ENCODE measurements around the gene NEMP2.
A peak's percentile ranks its signal among the peaks of the same experiment; 100 is the strongest.

NEMP2 gene

DNA sequence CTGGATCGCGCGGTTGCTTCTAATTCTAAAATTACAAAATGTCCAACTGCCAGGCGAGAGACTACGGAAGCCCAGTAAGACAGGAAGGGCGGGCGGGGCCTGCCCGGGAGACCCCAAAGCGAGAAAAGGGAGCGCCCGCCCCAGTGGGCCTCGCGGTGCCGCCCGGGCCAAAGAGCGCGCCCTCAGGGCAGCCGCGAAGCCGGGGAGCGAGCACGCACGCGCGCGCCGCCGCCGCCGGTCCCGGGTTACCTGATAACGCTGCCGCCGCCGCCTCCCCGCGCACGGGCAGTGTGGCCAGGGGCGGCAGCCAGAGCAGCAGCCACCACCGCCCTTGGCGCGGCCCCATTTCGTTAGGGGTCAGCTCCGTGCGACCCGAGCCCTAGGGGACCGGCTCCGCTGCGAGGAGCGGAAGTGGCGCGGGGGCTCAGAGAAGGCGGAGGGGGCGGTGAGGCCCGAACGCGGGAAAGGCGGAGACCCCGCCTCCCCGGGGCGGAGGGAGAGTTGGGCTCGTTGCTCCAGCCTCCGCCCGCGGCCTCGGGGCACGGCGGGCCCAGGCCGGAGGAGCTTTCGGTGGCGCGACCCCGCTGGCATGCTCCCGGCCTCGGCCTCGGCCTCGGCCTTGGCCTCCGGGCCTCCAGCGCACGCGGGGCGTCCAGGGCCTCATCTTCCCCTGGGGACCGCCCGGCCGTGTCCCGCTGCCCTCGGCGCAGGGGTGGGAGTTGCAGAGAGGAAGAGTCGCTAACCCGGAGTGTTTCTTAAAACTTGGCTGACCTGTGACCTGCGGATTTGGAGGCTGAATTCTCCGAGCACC is at the start of gene NEMP2:
Gene NEMP2, minus strand, starts transcription at position 413 of the 811 bp plus-strand sequence. Its CDS starts 67 bp downstream, at position 346.
- peak; percentile 80 for DNase-seq

GRCh38 chr2:190583507-190584337 is 49.2 kb upstream of the NEMP2 start:
- no peak for DNase-seq

DNA sequence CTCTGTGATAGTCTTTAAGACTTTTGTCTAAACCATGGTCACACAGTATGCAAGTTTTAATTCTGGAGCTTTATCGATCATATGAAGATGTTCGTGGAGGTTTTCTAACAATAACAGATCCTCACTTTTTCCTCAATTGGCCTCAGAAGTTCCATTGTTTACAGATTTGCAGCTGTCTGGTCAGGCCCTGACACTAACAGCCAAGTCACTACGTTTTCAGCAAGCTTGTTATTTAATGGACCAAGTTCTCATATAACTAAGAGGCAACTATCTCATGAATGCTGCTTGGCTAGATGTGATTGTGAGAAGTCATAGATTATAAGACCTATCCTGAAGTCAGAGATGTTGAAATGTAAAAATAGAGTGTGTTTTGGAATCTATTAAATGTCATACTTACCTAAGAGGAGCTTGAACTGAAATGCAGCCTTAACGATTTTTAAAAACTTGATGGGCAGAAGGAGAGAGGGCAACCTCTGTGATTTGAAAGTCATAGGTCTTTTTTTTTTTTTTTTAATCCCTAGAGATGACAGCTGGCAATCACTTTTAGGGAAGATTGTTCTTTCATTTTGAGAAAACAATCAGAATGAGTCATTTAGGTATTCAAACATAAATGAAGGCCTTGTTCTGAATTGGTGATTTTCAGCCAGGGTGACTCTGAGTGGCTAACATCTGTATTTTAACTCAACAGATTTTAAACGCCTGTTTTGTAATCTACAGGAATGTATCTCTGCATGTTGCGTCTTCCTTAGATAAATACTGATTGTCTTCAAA is 48.4 kb upstream of the NEMP2 start:
- no peak for DNase-seq

GRCh38 chr2:190582019-190582418 is 47.5 kb upstream of the NEMP2 start:
- DNase-seq = no peak

- DNase-seq = no peak
These were observed 45.7 kb upstream of the NEMP2 start for GRCh38 chr2:190579915-190580846.

- DNase-seq = no peak
These were observed 44.5 kb upstream of the NEMP2 start for GRCh38 chr2:190579058-190579410.

DNA sequence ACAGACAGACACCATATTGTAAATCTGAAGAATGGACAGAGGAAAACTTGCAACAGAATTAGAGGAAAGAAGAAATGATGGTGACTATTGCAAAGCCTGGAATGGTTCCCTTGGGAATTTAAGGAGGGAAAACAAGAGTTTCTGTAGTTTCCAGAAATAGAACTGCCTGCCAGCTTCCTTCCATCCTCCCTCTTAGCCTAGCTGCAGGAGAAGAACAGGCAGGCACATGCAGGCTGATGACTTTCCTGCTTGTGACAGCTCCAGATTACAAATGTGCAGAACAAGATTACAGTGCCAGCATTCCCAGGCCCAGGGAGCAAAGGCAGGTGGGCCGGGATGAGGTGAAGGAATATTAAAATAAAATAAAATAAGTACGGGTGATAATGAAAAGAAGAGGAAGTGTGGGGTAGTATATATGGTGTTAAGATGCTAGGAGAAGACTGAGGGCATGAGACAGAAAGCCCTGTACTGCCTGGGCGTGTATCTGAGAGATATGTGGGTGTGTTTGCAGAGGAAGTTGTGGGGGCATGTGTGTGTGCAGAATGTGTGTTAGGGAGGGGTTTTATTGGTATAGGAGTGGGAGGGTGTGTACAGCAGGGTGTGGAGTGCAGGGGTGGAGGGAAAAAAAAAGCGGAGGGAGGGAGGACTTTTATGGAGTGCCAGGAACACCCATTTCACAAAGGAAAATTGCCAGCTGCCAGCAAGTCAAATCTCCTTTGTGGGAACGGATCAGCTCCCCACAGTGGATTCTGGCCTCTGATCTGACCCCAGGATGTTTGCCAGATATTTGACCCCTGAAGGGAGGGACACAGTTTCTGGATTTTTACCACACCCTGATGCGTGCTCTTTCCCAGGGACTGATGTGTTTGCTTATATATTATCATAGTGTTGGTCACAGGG is 43.9 kb upstream of the NEMP2 start:
- DNase-seq = peak; percentile 45

- no peak for DNase-seq
These were observed 42.1 kb upstream of the NEMP2 start for GRCh38 chr2:190576573-190576972.

DNA sequence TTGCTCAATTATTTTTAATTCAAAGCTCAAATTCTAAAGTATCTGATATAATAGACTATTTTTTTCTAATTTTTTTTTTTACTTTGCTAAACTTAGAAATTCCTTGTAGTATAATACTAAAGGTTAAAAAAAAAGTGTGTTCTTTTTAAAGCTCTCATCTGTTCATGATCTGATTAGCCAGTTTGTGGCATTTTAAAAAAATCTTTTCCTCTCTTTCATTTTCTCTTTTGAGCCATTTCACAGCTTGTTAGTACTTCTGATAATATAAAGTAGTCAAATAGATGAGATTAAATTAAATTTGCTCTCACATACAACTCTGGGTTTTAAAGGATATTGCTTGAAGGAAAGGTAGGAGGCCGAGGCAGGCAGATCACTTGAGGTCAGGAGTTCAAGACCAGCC is 40.7 kb upstream of the NEMP2 start:
- peak; percentile 19 for DNase-seq

- no peak for DNase-seq
These were observed 39.6 kb upstream of the NEMP2 start for GRCh38 chr2:190574169-190574568.

- DNase-seq = no peak
These were observed 37.7 kb upstream of the NEMP2 start for GRCh38 chr2:190572246-190572645.

- no peak for DNase-seq
These were observed 37.2 kb upstream of the NEMP2 start for GRCh38 chr2:190571686-190572085.

- DNase-seq = no peak
These were observed 36.3 kb upstream of the NEMP2 start for GRCh38 chr2:190570871-190571270.

- DNase-seq = no peak
These were observed 35.7 kb upstream of the NEMP2 start for GRCh38 chr2:190569994-190570755.

DNA sequence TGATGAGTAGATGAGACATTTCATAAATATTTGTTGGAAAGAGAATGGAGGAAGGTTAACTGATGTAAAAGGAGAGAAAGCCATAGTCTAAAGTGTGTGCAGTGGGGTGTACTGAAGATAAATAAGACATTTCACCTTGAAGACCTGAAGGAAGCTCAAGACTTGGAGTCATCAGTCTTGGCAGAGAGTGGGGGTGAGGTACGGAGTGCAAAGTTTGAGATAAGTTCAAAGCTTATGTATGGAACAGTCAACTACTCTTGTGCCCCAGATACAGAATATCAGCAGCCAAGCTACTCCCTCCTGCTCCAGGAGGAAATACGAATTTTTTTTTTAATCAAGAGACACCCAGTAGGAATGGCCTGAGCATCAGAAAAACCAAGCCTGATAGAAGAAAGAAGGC is 30.3 kb upstream of the NEMP2 start:
- DNase-seq = no peak

GRCh38 chr2:190563646-190564045 is 29.1 kb upstream of the NEMP2 start:
- no peak for DNase-seq

DNA sequence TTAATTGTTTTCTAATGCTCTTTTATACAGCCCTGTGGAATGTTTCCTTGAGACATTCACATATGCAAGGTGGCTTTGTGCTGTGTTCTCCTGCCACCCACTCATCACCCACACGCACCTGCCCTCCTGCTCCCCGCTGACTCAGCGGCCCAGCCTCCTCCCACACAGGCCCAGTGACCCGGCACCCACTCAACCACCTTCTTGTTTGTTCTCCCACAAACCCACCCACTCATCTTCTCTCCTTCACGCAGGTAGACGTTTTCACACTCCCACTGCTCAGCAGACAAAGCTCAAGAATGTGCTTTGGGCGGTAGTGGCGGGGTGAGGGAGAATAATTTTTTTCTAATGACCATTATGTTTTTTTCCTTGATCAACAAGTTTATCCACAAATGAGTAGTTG is 28.6 kb upstream of the NEMP2 start:
- DNase-seq = peak; percentile 15

DNA sequence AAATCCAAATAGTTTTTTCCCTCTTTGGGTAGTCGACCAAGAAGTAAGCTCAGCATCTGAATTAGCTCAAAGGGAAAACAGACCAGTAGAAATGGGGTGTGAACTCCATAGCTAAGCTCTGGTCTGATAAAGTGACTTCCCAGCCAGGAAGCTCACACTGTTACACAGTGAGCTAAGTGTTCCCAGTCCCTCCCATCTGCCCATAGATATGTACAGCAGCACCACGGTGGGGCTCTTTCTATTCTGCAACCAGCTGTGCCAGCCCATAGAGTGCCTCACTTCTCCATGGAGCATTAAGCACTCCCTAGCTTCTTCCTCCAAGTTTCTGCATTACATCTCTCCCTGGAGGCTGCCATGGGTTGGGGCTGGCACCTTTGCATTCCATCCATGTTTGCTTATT is 27.6 kb upstream of the NEMP2 start:
- no peak for DNase-seq

- DNase-seq = no peak
These were observed 26.6 kb upstream of the NEMP2 start for GRCh38 chr2:190561094-190561493.

- no peak for DNase-seq
These were observed 20.0 kb upstream of the NEMP2 start for GRCh38 chr2:190554357-190555006.

Measured in CD4-positive, alpha-beta T cell treated with Interleukin-10 for 1 hour (primary cell).